Chondrocyte (in vitro differentiated cells): ENCODE results near the gene RAB11FIP3. TPM values are rescaled to one million over a fixed set of nuclear protein-coding genes. Genes with fewer than 3 reads are reported as not detected.

ENCODE experiments used
- DNase-seq: peaks from one replicate; pipeline ENCODE4 v3.0.0; 2021; ENCODE audit warnings: mixed read lengths, low spot score
- H3K27ac Mint-ChIP-seq: one replicate; pipeline ENCODE4 v1.8.0; 2021; ENCODE audit warnings: mild to moderate bottlenecking, moderate library complexity, mixed read lengths; ENCODE audit not compliant: unreplicated experiment
- H3K27me3 Mint-ChIP-seq: 2 replicates; pipeline ENCODE4 v1.8.0; 2021; ENCODE audit warnings: low read depth, mixed read lengths
- H3K36me3 Mint-ChIP-seq: 2 replicates; pipeline ENCODE4 v1.8.0; 2021; ENCODE audit warnings: low read depth, mixed read lengths
- H3K4me1 Mint-ChIP-seq: 2 replicates; pipeline ENCODE4 v1.8.0; 2021; ENCODE audit warnings: low read depth, mild to moderate bottlenecking, mixed read lengths
- H3K4me3 Mint-ChIP-seq: one replicate; pipeline ENCODE4 v1.8.0; 2021; ENCODE audit warnings: mild to moderate bottlenecking, moderate library complexity, mixed read lengths; ENCODE audit not compliant: unreplicated experiment
- H3K9me3 Mint-ChIP-seq: 2 replicates; pipeline ENCODE4 v1.8.0; 2021; ENCODE audit warnings: low read depth, mixed read lengths
- CTCF ChIP-seq: fragments of 200-600 bp; sonication (generic); IDR thresholded peaks from 2 replicates; pipeline ENCODE4 v1.5.0; 2021; ENCODE audit warnings: antibody characterized with exemption, mild to moderate bottlenecking, moderate library complexity
- total RNA-seq: library from RNA; stranded (reverse); gene quantifications from 3 replicates; pipeline ENCODE4 v1.2.1, GENCODE V29; 2021

The RAB11FIP3 gene
- total RNA-seq, 1 donor from 2014 or later: 45.1 TPM

GRCh38 chr16:518858-519257, 93.4 kb downstream of the RAB11FIP3 start:
- Mint-ChIP-seq H3K9me3 (no peaks in the 10 kb centered on the region), H3K27ac (no peak overlapping the region), H3K27me3 (no peaks in the 10 kb centered on the region), H3K4me3 (no peak overlapping the region), H3K36me3 (peaks cover 9% of the 10 kb centered on the region), H3K4me1 (no peaks in the 10 kb centered on the region)
- TF ChIP-seq CTCF: no peak
- peak; percentile 54 for DNase-seq

- Mint-ChIP-seq H3K4me3 (no peak overlapping the region), H3K27ac (no peak overlapping the region), H3K27me3 (no peaks in the 10 kb centered on the region), H3K9me3 (no peaks in the 10 kb centered on the region), H3K4me1 (peaks cover 6% of the 10 kb centered on the region), H3K36me3 (peaks cover 7% of the 10 kb centered on the region)
- DNase-seq: no peak
- no peak for TF ChIP-seq CTCF
Observed at GRCh38 chr16:519425-519824, 94.0 kb downstream of the RAB11FIP3 start.

GRCh38 chr16:519841-520687, 94.6 kb downstream of the RAB11FIP3 start:
- Mint-ChIP-seq H3K4me3 (no peak overlapping the region), H3K27ac (no peak overlapping the region), H3K27me3 (no peaks in the 10 kb centered on the region), H3K4me1 (peaks cover 6% of the 10 kb centered on the region), H3K36me3 (peaks cover 5% of the 10 kb centered on the region), H3K9me3 (no peaks in the 10 kb centered on the region)
- no peak for DNase-seq
- no peak for TF ChIP-seq CTCF

- no peak for TF ChIP-seq CTCF
- Mint-ChIP-seq H3K9me3 (no peaks in the 10 kb centered on the region), H3K4me3 (no peak overlapping the region), H3K36me3 (peaks cover 7% of the 10 kb centered on the region), H3K27me3 (no peaks in the 10 kb centered on the region), H3K4me1 (peaks cover 14% of the 10 kb centered on the region), H3K27ac (no peak overlapping the region)
- no peak for DNase-seq
Observed at GRCh38 chr16:520847-521246, 95.4 kb downstream of the RAB11FIP3 start.

- Mint-ChIP-seq H3K4me3 (no peak overlapping the region), H3K4me1 (peaks cover 22% of the 10 kb centered on the region), H3K9me3 (no peaks in the 10 kb centered on the region), H3K36me3 (peaks cover 5% of the 10 kb centered on the region), H3K27ac (no peak overlapping the region), H3K27me3 (no peaks in the 10 kb centered on the region)
- no peak for DNase-seq
- TF ChIP-seq CTCF: no peak
Observed at GRCh38 chr16:521381-522210, 96.1 kb downstream of the RAB11FIP3 start.
